Keratinocyte (primary cell): Measurements from ENCODE around the gene MRPS23. TPM values are rescaled to one million over a fixed set of nuclear protein-coding genes. Genes with fewer than 3 reads are reported as not detected.

Experiments
- DNase-seq: peaks from one replicate; pipeline ENCODE4 v3.0.0-alpha.2; 2011; ENCODE audit warnings: low read depth, missing footprints, low spot score
- FAIRE-seq: peaks from 2 replicates; lab custom pipeline; 2011; peaks lifted over from hg19 to GRCh38; lab: Jason Lieb, UNC
- H2AFZ ChIP-seq: 2 replicates; pipeline ENCODE4 v1.6.0; 2012; ENCODE audit warnings: low read length, control low read depth, inconsistent platforms; ENCODE audit not compliant: control insufficient read depth
- H3K27ac ChIP-seq: 2 replicates; pipeline ENCODE4 v1.5.1; 2011; ENCODE audit warnings: low read length; ENCODE audit not compliant: control insufficient read depth, insufficient read depth
- H3K27me3 ChIP-seq: 3 replicates; pipeline ENCODE4 v1.6.0; 2011; ENCODE audit warnings: low read length; ENCODE audit not compliant: control insufficient read depth, insufficient read depth; ENCODE audit errors: extremely low read depth
- H3K36me3 ChIP-seq, 2 experiments: 2 replicates in 1 of 2; 3 replicates in 1 of 2; pipeline ENCODE4 v1.5.1; 2011; ENCODE audit warnings: low read length in 2 of 2, mild to moderate bottlenecking in 1 of 2; ENCODE audit not compliant: control insufficient read depth in 2 of 2, insufficient read depth in 2 of 2; ENCODE audit errors: extremely low read depth in 1 of 2
- H3K4me1 ChIP-seq: 3 replicates; pipeline ENCODE4 v1.5.1; 2011; ENCODE audit warnings: low read length; ENCODE audit not compliant: control insufficient read depth, insufficient read depth; ENCODE audit errors: extremely low read depth
- H3K4me2 ChIP-seq: 3 replicates; pipeline ENCODE4 v1.6.0; 2011; ENCODE audit warnings: low read depth, low read length; ENCODE audit not compliant: control insufficient read depth, insufficient read depth; ENCODE audit errors: extremely low read depth
- H3K4me3 ChIP-seq, 3 experiments: fragments of 200-600 bp in 1 of 3; sonication (generic) in 1 of 3; 2 replicates in 2 of 3; 3 replicates in 1 of 3; pipeline ENCODE4 v1.5.1; 2011 to 2016; ENCODE audit warnings: low read length in 3 of 3, mild to moderate bottlenecking in 3 of 3, control low read depth in 2 of 3, inconsistent platforms in 1 of 3, low read depth in 1 of 3, mixed read lengths in 1 of 3, mixed run types in 1 of 3, moderate library complexity in 1 of 3; ENCODE audit not compliant: control insufficient read depth in 2 of 3, insufficient read depth in 2 of 3; ENCODE audit errors: extremely low read depth in 1 of 3
- H3K79me2 ChIP-seq: 2 replicates; pipeline ENCODE4 v1.6.0; 2012; ENCODE audit warnings: low read length; ENCODE audit not compliant: control insufficient read depth, insufficient read depth
- H3K9ac ChIP-seq: 3 replicates; pipeline ENCODE4 v1.6.0; 2011; ENCODE audit warnings: low read length; ENCODE audit not compliant: control insufficient read depth, insufficient read depth; ENCODE audit errors: extremely low read depth
- H3K9me1 ChIP-seq: 3 replicates; pipeline ENCODE4 v1.6.0; 2011; ENCODE audit warnings: low read length; ENCODE audit not compliant: control insufficient read depth, insufficient read depth; ENCODE audit errors: extremely low read depth
- H3K9me3 ChIP-seq: 2 replicates; pipeline ENCODE4 v1.5.1; 2012; ENCODE audit warnings: low read depth, low read length; ENCODE audit not compliant: control insufficient read depth
- H4K20me1 ChIP-seq: 3 replicates; pipeline ENCODE4 v1.6.0; 2011; ENCODE audit warnings: low read length; ENCODE audit not compliant: control insufficient read depth, insufficient read depth; ENCODE audit errors: extremely low read depth
- CTCF ChIP-seq, 3 experiments: IDR thresholded peaks in 1 of 3; conservative IDR thresholded peaks in 1 of 3; optimal IDR thresholded peaks in 1 of 3; 2 replicates in 2 of 3; 3 replicates in 1 of 3; pipeline versions ENCODE3 to v1.5.1; 2011; ENCODE audit warnings: low read length in 3 of 3, mild to moderate bottlenecking in 3 of 3, moderate library complexity in 2 of 3, control low read depth in 1 of 3, inconsistent platforms in 1 of 3; ENCODE audit not compliant: insufficient read depth in 2 of 3; ENCODE audit errors: extremely low read depth in 1 of 3
- EZH2 ChIP-seq: IDR thresholded peaks from one replicate; pipeline ENCODE4 v1.6.1; 2012; ENCODE audit warnings: inconsistent platforms, mild to moderate bottlenecking, low read length, moderate library complexity
- dilution Hi-C: fragments of 300-500 bp; cut with MboI; formaldehyde crosslinking; loops from one replicate; pipeline ENCODE4 v1.7.0; 2020; ENCODE audit warnings: low sequenced_read_pairs; ENCODE audit not compliant: extremely low pct_ligation_motif_present
- polyA plus RNA-seq, 5 experiments: library from polyadenylated mRNA; depleted of rRNA in 3 of 5; stranded (reverse) in 3 of 5; stranded (forward) in 1 of 5; unstranded in 1 of 5; fragments of >200 nt; gene quantifications; 1 replicate in 1 of 5; 2 replicates in 3 of 5; 3 replicates in 1 of 5; pipeline versions ENCODE4 v1.2.1 to v1.2.3, GENCODE V29; 2011 to 2012; ENCODE audit warnings: missing spikeins in 2 of 5, low read depth in 1 of 5, low replicate concordance in 1 of 5

The MRPS23 gene
- polyA plus RNA-seq, 1 donor (not counting 4 experiments of a cell fraction or from before 2014, with no cell fraction given), result 57.3 TPM

DNA sequence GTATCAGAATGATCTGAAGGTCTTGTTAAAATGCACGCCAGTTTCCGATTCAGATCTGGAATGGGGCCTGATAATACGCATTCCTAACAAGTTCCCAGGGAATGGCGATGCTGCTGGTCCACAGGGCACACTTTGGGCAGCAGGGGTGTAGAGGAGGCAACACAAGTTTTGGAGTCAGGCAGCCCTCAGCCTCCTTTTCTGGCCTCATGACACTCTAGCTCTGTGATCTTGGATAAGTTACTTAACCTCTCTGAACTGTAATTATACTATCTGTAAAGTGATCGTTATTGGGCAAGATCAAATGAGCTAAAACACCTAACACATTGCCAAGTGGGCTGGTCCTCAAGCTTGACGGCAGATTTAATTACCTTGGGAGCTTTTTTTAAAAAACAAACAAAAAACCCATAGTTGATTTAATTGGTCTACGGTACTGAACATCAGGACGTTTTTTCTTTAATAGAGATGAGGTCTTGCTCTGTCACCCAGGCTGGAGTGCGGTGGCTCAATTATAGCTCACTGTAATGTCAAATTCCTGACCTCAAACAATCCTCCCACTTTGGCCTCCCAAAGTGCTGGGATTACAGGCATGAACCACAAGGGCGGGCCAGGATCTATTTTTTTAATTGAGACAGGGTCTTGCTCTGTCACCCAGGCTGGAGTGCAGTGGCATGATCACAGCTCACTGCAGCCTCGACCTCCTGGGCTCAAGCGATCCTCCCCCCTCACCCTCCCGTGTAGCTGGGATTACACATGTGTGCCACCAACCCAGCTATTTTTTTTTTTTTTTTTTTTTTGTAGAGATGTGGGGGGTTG lies 10.0 kb upstream of the MRPS23 start:
- TF ChIP-seq CTCF (optimal IDR thresholded peaks at IDR 0.05 in 1 of 3, IDR thresholded peaks at IDR 0.05 in 1 of 3, conservative IDR thresholded peaks at IDR 0.05 in 1 of 3; ENCODE audit: extremely low read depth in 1 of 3, insufficient read depth in 2 of 3, low read length in 3 of 3) (no peak), EZH2 (no peak)
- Histone ChIP-seq H4K20me1 (no peaks in the 10 kb centered on the region), H3K9ac (no peak overlapping the region), H3K27me3 (no peaks in the 10 kb centered on the region), H3K79me2 (no peaks in the 10 kb centered on the region), H3K4me2 (no peak overlapping the region), H3K9me3 (no peaks in the 10 kb centered on the region), H3K4me1 (peaks cover 18% of the 10 kb centered on the region), H3K4me3 (no peak overlapping the region), H3K27ac (no peak overlapping the region), H3K36me3 (peaks cover 0 to 1% of the 10 kb centered on the region in 2 experiments), H3K9me1 (no peaks in the 10 kb centered on the region), H2AFZ (no peak overlapping the region)
- no peak for FAIRE-seq
- DNase-seq, result no peak
- dilution Hi-C loops, result no loop called here

- H3K9me3 ChIP-seq, result no peaks in the 10 kb centered on the region
- no peak overlapping the region for H3K9ac ChIP-seq
- H3K9me1 ChIP-seq, result no peaks in the 10 kb centered on the region
- peaks cover 0 to 1% of the 10 kb centered on the region in 2 experiments for H3K36me3 ChIP-seq
- H4K20me1 ChIP-seq, result no peaks in the 10 kb centered on the region
- no peak overlapping the region for H3K4me3 ChIP-seq
- no peak for FAIRE-seq
- peaks cover 18% of the 10 kb centered on the region for H3K4me1 ChIP-seq
- H3K4me2 ChIP-seq, result no peak overlapping the region
- H3K27ac ChIP-seq, result no peak overlapping the region
- no peaks in the 10 kb centered on the region for H3K79me2 ChIP-seq
- DNase-seq, result no peak
- dilution Hi-C loops, result no loop called here
- TF ChIP-seq EZH2 (no peak), CTCF (optimal IDR thresholded peaks at IDR 0.05 in 1 of 3, IDR thresholded peaks at IDR 0.05 in 1 of 3, conservative IDR thresholded peaks at IDR 0.05 in 1 of 3; ENCODE audit: extremely low read depth in 1 of 3, insufficient read depth in 2 of 3, low read length in 3 of 3) (no peak)
- no peaks in the 10 kb centered on the region for H3K27me3 ChIP-seq
- no peak overlapping the region for H2AFZ ChIP-seq
Measured at GRCh38 chr17:57858838-57859237, 9.0 kb upstream of the MRPS23 start.
